SK-N-MC (cell line): ENCODE results near the gene MCU.

ENCODE experiments used
- EZH2 ChIP-seq: fragments of 200-600 bp; sonication (generic); IDR thresholded peaks from one replicate; pipeline ENCODE4 v1.6.1; 2017; ENCODE audit warnings: antibody characterized with exemption
- FOXP2 ChIP-seq: optimal IDR thresholded peaks from 2 replicates; pipeline ENCODE3; 2011; ENCODE audit warnings: mild to moderate bottlenecking, moderate library complexity; ENCODE audit not compliant: insufficient read depth; ENCODE audit errors: extremely low read length, control extremely low read depth
- POLR2AphosphoS5 ChIP-seq: IDR thresholded peaks from 2 replicates; pipeline ENCODE4 v1.6.1; 2012; ENCODE audit warnings: mild to moderate bottlenecking, low read depth, low read length, borderline replicate concordance

DNA sequence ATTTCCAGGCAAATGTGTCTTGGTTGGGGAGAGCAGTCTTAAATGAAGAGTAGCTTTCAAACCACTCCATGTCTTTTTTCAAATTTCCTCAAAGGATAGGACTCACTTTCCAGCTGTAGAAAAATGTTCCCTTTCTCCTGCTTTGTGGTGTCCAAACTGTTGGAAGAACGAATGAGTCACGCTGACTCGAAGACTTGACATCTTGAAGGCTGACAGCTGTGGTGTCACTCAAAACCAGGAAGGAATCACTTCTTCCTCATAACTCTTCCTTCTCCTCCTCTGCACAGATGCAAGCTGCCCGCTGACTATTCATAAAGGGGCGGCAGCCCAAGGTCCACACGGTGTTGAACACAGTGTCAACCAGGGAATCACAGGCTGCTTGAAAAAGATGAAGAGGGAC, 243.4 kb downstream of the MCU start:
- TF ChIP-seq FOXP2 = no peak
- TF ChIP-seq POLR2AphosphoS5 = no peak
- no peak for TF ChIP-seq EZH2
